HG03565 (cell line): ENCODE data around the gene CLEC4M.
"Not testable (repeated sequence)": the region's sequence is repeated elsewhere in the genome, so short reads cannot be mapped to it uniquely, and the experiment has no call there.

Experiments
- ATAC-seq: cut with Tn5 transposase; IDR thresholded peaks from one replicate; pipeline ENCODE4 v1.9.1; 2021; ENCODE audit warnings: mild to moderate bottlenecking, moderate library complexity; ENCODE audit not compliant: unreplicated experiment

CLEC4M gene

DNA sequence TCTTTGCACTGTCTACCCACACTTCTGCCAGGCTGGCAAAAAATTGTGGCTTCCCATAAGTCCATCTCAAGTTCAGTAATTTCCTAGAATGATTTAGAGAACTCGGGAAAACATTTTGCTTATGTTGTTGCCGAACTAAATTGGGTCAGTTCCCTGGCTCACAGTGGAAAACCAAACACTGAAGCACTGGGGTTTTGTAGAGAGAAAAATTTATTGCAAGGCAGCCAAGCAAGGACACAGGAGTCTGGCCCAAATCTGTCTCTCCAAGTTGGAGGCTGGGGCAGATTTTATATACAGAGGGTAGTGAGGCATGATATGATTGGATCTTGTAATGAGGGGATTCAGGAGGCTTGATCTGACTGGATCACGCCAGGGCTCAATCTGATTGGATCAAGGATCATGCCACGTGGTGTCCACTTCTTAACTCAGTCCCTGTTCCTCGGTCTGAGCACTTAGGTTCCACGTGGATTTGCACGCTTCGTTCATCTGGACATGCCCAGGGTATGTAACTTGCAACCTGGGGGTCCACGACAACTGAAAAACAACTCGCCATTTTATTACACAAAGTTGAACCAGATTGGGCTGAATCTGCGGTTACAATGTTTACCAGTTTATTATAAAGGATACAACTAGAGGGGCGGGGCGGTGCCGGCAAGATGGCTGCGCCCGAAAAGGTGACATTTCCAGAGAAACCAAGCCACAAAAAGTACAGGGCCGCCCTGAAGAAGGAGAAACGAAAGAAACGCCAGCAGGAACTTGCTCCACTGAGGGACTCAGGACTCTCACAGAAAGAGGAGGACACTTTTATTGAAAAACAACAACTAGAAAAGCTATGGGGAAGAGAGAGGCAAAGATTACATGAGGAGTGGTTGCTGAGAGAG lies 23.0 kb upstream of the CLEC4M start:
- ATAC-seq, result no peak

DNA sequence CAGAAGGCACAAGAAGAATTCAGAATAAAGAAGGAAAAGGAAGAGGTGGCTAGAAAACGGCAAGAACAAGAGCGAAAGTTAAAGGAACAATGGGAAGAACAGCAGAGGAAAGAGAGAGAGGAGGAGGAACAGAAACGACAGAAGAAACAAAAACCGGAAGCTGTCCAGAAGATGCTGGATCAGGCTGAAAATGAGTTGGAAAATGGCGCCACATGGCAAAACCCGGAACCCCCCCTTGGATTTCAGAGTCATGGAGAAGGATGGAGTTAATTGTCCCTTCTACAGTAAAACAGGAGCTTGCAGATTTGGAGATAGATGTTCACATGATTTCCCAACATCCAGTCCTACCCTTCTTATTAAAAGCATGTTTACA lies 22.4 kb upstream of the CLEC4M start:
- ATAC-seq, result no peak

DNA sequence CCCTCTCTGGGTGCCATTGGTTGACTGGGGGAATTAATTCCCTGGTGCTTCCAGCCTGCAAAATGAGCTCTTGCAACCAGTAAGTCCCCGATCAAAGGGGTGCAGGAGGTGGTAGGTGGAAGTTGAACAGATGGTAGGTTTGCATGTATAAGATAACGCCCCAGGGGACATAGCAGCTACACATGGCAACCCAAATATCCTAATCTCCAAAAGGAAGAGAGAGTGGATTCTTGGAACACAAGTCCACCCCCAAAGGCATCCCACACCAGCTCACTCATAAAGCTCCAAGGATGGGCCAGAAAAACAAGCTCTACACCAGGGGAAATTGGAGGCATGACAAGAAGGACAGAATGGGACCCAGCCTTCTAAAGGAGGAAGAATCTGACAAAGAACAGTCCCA lies 20.5 kb upstream of the CLEC4M start:
- no peak for ATAC-seq

DNA sequence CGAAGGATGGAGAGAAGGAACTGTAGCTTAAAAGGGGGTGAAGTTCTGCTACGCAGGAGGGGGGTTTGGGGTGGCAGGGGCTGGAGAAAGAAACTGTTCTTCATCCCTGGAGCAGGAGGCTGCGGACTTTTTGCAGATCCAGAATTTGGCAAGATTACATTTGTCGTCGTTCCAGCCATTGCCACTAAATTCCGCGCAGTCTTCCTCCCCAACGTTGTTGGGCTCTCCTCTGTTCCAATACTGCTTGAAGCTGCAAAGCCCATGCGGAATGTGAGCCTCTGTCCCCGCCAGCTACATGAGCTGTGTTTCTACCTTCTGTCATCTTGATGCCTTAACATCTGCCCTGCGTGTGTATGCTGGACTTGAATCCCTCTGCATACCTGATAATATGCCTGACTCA lies 20.1 kb upstream of the CLEC4M start:
- no peak for ATAC-seq

DNA sequence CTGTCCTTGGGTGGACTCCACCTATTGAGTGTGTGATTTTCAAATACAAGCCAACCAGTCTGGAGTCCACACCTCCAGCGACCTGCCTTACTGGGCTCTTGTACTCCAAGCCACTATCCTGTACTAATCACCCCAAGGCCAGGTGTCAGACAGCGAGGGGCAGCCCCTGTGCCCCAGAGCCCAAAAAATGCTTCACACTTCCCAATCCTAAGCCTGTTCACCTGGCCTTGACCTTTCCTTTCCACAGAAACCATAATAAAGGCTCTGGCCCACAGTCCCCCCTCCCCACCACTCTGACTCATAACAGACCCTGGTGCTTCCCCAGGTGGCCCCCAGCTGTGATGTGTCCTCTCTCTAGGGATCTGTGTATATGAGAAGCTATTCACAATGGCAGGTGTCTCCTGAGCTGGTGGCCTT lies 19.6 kb upstream of the CLEC4M start:
- no peak for ATAC-seq

DNA sequence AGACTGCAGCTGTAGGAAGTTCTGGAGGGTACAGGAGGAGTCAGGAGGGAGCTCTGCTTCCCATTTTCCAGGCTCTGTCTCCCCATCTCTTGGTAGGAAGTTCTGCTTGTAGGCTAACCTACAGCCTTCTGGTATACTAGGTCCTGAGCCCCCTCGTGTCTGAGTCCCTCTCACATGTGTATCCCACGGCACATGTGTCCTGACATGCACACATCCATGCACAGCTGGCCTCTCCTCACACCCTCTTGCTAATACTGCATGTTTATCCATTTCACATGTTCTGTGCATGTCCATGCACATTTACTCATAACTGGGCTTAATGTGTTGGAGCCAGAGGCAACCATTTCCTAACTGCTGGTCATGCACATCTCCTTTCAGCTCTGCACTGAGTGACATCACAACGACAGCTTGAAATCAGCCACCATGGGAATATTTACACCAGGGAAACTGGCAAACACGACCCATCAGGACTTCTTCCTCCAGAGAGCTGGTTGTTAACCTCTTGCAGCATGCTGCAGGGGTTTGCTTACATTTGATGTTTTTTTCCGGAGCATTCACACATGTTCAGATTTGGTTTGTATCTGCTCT lies 18.8 kb upstream of the CLEC4M start:
- ATAC-seq, result no peak

DNA sequence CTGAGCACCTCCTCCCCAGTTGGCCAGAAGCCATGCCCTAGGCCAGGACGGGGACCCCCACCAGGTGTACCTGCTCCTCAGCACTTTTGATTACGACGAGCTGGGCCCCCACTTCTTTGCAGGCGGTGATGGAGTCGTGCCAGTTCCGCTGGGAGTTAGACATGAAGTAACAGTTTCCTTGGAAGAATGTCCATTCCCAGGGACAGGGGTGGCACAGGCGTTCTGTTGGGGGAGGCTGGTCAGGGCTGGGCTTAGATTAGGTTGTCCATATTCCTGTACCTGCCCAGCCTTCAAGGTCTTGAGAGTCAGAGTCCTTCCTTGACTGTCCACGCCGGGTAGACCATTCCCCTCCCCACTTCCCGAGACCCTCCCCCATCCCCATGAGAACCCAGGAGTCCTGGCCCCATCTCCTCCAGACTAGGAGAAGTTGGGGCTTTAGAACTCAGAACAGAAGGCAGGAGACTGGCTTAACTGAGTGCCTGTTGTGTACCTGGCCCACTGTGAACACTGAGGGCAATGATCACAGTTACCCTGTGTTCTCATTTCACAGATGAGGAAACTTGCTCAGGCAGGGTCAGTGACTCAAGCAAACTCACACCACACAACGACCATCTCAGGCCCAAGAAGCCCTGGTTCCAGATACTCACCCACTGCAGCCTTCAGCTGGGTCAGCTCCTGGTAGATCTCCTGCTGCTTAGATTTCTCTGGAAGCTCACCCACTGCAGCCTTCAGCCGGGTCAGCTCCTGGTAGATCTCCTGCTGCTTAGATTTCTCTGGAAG lies 18.0 kb upstream of the CLEC4M start:
- no peak for ATAC-seq

DNA sequence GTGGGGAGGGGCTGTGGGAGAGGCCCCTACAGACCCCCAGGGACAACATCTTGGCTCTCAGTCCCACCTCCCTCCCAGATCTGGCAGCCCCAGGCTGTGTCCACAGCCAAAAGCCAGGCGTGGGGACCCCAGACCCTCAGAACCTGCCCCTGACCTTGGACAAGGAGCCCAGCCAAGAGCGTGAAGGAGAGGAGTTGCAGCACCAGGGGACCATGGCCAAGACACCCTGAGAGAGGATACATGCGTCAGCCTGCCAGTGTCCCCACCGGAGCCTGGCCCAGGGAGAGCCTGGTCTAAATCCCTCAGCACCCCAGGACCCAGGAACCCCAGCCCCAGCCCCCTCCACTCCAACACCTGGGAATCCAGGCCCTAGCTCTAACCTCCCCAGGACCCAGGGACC lies 16.7 kb upstream of the CLEC4M start:
- ATAC-seq, result not testable (repeated sequence)

DNA sequence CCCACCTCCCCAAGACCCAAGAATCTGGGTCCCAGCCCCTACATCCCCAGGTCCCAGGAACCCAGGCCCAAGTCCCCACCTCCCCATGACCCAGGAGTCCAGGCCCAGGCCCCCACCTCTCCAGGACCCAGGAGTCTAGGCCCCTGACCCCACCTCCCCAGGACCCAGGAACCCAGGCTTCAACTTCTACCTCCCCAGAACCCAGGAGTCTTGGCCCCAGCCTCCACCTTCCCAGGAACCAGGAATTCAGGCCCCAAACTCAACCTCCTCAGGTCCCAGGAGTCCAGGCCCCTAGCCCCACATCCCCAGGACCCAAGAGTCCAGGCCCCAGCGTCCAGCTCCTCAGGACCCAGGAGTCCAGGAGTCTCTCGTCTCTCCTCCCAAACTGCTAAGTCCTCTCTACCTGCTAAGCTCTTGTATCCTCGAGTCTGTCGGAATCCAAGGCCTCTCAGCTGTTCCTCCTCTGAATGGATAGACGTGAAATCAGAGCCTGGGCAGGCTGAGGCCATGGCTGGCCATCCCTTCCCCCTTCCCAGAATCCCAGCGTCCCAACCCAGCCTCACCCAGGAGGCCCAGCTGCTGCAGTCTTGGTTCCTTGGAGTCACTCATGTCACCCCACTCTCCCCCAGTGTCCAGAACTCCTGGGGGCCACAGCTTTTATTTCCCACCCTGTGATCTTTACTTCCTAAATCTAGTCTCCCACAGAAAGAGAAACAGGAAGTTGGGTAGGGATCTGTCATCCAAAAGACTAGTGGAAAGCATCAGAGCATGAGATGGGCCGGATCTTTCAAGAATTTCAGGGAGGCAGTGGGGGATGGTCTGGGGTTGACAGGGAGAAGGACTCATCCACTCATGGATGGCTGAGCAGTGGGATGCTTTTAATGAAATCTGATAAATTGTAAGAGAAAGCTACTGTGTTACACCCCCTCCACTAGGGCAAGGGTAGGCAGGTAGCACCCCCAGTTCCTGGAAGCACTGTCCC lies 15.8 kb upstream of the CLEC4M start, which contains the start of gene CD209:
CD209 (minus strand) TSS at position 632 of the 982 bp plus-strand sequence; CDS start at position 609, 23 bp downstream.
- ATAC-seq, result no peak

DNA sequence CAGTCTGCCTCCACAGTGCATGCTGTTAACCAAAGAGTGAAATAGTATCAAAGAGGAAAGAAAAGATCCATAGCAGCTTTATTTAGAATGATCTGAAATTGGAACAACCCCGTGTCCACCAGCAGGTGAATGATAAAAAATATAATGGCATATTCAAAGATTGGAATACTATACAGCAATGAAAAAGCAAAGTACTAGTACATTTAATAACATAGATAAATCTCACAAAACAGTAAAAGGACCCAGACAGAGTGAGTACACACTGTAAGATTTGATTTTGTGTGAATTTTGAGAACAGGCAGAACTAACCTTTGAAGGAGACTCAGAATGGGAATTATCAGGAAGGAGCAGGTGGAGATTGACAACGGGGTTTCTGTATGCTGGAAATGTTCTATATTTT lies 14.9 kb upstream of the CLEC4M start:
- no peak for ATAC-seq

DNA sequence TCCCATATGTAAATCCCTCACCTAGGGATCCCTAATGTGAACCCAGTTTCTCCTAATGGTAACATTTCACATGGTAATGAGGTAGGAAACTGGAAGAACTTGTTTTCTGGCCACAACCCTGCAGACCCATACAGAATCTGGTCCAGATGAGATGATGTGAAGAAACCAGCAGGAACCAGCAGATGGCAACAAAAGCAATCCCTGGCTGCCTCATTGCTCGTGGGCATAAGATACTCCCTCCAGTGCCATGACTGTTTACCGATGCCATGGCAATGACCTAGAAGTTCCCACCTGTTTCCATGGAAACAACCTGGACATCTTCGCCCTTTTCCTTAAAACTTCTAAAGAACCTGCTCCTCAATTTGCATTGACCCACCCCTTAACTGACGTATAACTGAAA lies 14.3 kb upstream of the CLEC4M start:
- no peak for ATAC-seq

DNA sequence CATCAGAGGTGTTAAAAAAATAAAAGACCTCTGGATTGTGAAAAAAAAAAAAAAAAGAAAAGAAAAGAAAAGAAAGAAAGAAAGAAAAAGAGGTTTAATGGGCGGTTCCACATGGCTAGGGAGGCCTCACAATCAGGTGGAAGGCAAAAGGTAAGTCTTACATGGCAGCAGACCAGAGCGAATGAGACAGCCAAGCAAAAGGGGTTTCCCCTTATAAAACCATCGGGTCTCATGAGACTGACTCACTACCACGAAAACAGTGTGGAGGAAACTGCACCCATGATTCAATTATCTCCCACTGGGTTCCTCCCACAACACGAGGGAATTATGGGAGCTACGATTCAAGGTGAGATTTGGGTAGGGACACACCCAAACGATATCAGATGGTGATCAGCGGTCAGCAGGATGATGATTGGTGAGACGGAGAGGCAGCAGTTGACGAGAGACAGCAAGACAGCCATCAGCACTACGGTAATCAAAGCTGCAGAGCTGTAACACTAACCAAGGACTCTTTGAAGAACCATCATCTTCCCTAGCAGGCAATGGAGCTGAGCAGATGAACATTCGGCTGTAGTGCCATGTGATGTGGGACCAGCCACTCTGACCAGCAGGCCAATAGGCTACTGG lies 11.8 kb upstream of the CLEC4M start:
- ATAC-seq, result no peak

DNA sequence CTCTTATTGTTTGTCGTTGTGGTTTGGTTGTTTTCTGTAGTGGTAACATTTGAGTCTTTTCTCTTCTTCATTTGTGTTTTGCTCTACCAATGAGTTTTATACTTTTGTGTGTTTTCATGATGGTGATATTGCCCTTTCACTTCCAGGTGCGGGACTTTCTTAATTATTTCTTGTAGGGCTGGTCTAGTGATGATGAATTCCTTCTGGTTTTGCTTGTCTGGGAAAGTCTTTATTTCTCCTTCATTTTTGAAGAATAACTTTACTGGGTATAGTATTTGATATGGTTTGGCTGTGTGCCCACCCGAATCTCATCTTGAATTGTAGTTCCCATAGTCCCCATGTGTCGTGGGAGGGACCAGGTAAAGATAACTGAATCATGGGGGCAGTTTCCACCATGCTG lies 6.8 kb upstream of the CLEC4M start:
- no peak for ATAC-seq

DNA sequence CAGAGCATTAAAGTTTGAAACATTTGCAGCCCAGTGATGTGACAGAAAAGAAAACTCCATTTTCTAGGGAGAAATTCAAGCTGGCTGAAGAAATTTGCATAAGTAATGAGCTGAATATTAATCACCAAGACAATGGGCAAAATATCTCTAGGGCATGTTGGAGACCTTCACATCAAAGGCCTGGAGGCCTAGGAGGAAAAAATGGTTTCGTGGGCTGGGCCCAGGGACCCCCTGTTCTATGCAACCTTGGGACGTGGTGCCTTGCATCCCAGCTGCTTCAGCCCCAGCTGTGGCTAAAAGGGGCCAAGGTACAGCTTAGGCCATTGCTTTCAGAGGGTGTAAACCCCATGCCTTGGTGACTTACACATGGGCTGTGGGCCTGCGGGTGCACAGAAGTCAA lies 5.7 kb upstream of the CLEC4M start:
- ATAC-seq, result no peak

DNA sequence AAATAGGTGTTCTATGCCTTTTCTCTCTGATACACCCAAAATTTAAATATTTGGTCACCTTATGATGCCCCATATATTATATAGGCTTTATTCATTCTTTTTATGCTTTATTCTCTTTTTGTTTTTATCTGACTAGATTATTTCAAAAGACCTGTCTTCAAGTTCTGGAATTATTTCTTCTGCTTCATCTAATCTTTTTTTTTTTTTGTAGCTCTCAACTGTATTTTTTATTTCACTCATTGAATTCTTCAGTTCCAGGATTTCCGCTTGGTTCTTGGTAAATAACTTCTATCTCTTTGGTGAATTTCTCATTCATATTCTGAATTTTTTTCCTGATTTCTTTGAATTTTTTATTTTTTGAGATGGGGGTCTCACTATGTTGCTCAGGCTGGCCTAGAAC lies 3.9 kb upstream of the CLEC4M start:
- no peak for ATAC-seq

DNA sequence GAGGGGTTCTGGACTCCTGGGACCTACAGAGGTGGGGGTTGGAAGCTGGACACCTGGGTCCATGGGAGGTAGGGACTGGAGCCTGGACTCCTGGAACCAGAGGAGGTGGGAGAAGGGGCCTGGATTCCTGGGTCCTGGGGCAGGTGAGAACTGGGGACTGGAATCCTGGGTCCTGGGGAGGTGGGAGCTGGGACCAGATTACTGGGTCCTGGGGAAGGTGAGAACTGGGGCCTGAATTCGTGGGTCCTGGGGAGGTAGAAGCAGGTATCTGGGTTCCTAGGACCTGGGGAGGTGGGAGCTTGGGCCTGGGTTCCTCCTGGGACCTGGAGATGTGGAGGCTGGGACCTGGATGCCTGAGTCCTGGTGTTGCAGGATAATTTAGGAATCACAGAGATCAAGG lies 653 bp downstream of the CLEC4M start:
- ATAC-seq, result no peak

DNA sequence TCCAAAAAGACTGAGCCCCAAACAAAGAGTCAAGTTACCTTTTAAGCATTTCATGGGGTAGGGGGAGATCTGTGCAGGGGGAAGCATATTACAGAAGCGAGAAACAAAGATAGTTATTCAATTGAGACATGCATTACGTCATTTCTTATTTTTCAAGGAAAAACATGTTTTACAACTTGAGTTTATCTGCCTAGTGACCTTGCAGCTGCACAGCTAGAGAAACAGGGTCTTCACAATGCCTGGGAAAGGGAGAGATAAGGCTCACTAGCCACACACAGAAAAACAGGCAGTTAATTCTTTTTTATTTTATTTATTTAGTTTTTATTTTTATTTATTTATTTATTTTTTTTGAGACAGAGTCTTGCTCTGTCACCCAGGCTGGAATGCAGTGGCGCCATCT lies 1.1 kb downstream of the CLEC4M start:
- not testable (repeated sequence) for ATAC-seq

DNA sequence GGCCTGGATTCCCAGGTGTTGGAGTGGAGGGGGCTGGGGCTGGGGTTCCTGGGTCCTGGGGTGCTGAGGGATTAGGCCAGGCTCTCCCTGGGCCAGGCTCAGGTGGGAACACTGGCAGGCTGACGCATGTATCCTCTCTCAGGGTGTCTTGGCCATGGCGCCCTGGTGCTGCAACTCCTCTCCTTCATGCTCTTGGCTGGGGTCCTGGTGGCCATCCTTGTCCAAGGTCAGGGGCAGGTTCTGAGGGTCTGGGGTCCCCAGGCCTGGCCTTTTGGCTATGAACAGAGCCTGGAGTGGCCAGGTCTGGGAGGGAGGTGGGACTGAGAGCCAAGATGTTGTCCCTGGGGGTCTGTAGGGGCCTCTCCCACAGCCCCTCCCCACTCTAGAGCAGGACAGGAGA lies 2.0 kb downstream of the CLEC4M start:
- ATAC-seq, result not testable (repeated sequence)

DNA sequence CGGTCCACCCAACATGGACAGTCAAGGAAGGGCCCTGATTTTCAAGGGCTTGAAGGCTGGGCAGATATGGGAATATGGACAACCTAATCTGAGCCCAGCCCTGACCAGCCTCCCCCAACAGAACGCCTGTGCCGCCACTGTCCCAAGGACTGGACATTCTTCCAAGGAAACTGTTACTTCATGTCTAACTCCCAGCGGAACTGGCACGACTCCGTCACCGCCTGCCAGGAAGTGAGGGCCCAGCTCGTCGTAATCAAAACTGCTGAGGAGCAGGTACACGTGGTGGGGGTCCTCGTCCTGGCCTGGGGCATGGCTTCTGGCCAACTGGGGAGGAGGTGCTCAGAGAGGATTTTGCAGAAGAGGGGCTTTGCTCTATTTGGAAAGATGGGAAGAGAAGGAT lies 3.5 kb downstream of the CLEC4M start:
- ATAC-seq, result no peak

DNA sequence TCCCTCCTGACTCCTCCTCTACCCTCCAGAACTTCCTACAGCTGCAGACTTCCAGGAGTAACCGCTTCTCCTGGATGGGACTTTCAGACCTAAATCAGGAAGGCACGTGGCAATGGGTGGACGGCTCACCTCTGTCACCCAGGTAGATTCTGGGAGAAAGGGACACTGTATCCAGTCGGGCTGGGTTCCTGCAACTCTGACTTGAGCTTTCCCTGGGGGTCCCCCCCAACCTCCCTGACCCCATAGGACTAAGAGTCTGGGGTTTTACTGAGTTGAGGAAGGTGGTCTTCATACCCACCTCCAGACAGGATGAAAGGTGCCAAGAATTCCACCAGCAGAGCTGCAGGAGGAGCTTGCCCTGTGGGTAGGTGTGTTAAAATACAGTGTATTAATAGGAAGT lies 4.4 kb downstream of the CLEC4M start:
- ATAC-seq, result no peak
